Measurements from ENCODE around the gene KANK4.

GRCh38 chr1:62325681-62326080 is 6.4 kb upstream of the KANK4 start:
- no peak for TF ChIP-seq POLR2A (IDR thresholded peaks at IDR 0.05)
- TF ChIP-seq CTCF (IDR thresholded peaks at IDR 0.05), result no peak
